Activated naive CD4-positive, alpha-beta T cell treated with anti-CD3 and anti-CD28 coated beads, Interleukin-2, amount 50 U/mL, for 16 hours (primary cell): ENCODE measurements around the gene CYP4F11.
"Not testable (repeated sequence)": the region's sequence is repeated elsewhere in the genome, so short reads cannot be mapped to it uniquely, and the experiment has no call there.

Source experiments
- DNase-seq: peaks from one replicate; pipeline ENCODE4 v3.0.0-alpha.2; 2020

CYP4F11 gene

GRCh38 chr19:15873771-15874170, 60.6 kb downstream of the CYP4F11 start:
- not testable (repeated sequence) for DNase-seq

DNA sequence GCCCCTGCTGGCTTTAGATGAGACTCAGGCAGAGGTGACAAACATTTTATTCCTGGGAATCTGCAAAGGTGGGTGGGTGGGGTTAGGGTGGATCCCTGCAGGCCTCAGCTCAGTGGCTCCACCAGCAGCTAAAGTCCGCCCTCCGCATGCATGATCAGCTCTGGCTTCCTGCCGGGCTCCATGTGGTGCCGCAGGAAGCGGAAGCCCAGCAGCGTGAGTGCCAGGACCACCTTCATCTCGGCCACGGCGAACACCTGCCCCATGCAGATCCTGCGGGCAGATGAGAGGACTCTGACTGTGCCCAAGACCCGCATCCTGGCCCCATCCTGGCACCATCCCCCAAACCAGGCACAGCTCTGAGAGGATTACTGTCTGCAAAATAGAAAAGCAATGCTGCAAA, 62.8 kb downstream of the CYP4F11 start:
- DNase-seq = peak; percentile 15

DNA sequence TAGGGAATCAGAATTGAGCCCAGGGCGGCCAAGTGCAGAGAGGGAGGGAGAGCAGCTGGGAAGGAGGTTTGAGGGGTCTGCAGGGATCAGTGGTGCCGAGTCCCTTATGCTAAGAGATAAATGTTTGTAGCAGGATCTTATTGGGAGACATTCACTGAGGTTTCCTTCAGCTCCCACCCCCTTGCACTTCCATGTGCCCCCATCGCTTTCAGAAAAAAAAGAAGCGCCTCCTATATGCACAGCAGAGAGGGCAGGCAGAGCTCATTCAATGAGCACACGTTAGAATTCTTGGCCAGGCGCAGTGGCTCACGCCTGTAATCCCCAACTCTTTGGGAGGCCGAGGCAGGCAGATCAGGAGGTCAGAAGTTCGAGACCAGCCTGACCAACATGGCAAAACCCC, 64.5 kb downstream of the CYP4F11 start:
- no peak for DNase-seq

- peak; percentile 22 for DNase-seq
Observed at GRCh38 chr19:15869109-15869555, 65.2 kb downstream of the CYP4F11 start.

- DNase-seq = no peak
Observed at GRCh38 chr19:15866636-15867035, 67.7 kb downstream of the CYP4F11 start.

- DNase-seq = no peak
Observed at GRCh38 chr19:15864824-15865223, 69.5 kb downstream of the CYP4F11 start.

DNA sequence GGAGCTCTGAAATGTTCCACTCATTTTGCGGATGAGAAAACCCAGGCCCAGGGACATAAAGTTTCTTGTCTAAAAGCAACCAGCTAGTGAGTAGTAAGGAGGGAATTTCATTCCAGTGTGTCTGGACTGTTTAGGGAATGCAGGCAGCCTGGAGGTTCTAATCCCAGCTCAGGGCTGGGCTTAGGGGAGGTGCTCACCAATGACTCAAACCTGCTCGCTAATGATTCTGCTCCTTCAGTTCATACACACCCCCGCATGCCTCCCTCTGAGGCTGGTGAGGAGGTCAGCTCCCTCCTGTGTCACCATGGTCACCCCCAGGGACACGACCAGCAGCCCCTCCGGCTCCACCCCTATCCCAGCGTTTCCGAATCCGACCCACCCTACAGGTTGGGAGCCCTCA, 71.1 kb downstream of the CYP4F11 start:
- no peak for DNase-seq

- no peak for DNase-seq
Observed at GRCh38 chr19:15862444-15862843, 71.9 kb downstream of the CYP4F11 start.
